GM18498 (cell line): ENCODE measurements around the gene DENND2A.
"Not testable (repeated sequence)": the region's sequence is repeated elsewhere in the genome, so short reads cannot be mapped to it uniquely, and the experiment has no call there.

Experiments
- ATAC-seq: cut with Tn5 transposase; IDR thresholded peaks from one replicate; pipeline ENCODE4 v1.9.1; 2021; ENCODE audit warnings: mild to moderate bottlenecking, moderate library complexity; ENCODE audit not compliant: unreplicated experiment

The DENND2A gene

GRCh38 chr7:140518370-140519006, 122.1 kb downstream of the DENND2A start:
- ATAC-seq, result no peak

DNA sequence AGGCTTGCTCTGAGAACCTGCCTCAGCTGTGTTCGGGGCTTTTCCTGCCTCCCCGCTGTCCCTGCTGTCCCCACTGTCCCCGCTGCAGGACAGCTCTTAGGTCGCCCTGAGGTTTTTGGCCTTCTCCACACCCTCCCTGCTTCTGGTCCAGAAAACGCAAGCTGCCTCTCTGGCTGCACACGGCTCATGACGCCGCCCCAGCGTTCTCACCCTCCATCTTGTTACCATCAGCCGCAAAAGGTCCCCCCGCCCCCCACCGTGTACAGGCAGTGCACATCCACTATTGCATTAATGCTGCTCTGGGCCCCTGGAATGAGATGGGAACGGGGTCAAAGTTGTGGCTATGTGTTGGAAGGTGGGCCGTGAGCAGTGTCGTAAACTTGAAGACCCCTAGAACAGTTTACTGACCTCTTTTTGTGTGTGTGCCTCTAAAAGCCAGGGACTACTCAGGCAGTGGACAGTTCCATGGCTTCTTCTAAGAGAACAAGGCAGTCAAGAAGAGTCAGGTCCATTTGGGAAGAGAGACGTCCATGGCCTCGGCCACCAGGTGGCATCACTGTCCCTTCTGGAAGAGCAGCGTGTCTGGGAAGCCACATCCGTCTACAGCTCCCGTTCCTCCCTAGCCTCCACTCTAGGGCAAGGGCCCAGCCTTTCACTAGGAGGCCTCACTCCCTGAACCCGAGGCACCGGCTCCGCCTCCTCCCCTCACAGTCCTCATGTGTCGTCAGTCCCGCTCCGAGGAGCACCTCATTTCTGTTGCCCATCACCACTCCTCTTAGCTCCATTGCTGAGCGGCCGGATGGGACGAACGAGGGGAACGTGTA, 122.9 kb downstream of the DENND2A start:
- ATAC-seq, result peak; percentile 53

- no peak for ATAC-seq
Observed at GRCh38 chr7:140512317-140513000, 128.2 kb downstream of the DENND2A start.

GRCh38 chr7:140509789-140510188, 130.8 kb downstream of the DENND2A start:
- ATAC-seq, result no peak

DNA sequence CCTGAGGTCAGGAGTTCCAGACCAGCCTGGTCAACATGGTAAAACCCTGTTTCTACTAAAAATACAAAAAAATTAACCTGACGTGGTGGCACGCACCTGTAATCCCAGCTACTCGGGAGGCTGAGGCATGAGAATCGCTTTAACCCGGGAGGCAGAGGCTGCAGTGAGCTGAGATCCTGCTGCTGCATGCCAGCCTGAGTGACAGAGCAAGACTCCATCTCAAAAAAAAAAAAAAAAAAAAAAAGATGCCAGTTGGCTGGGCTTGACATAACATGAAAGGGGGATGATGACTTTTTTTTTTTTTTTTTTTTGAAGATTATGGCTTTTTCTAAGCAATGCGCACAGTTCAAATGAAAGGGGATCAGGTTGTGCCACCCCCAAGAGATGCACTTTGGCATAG, 133.1 kb downstream of the DENND2A start:
- not testable (repeated sequence) for ATAC-seq

DNA sequence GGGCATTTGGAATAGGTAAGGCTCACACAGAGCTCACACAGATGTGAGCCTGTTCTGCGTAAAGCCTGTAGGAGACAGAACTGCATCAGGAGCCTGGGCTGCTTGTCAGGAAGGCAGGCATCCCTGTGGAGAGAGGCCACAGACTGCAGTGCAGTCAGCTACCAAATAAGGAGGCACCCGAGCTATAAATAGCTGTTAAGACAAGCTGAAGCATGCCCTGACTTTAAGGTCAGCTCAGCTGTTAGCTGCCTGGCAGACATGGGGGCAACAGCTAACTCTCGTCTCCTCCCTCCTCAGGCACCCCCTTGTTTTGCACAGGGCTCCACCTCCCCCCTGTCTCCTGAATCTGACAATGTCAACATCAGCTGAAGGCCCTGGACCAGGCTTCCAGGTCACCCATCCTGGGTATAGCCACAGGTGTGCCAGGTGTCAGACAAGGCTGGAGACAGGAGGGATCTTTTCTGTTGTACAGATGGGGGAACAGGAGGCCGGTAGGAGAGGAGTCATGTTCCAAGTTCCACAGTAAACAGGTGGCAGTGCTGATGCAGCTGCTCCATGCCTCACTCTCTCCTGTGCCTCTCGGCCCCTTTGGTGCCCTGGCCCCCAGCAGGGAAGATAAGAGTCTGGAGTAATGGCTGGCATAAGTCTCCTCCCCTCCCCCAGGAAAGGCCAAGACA, 133.7 kb downstream of the DENND2A start:
- ATAC-seq, result peak; percentile 90

DNA sequence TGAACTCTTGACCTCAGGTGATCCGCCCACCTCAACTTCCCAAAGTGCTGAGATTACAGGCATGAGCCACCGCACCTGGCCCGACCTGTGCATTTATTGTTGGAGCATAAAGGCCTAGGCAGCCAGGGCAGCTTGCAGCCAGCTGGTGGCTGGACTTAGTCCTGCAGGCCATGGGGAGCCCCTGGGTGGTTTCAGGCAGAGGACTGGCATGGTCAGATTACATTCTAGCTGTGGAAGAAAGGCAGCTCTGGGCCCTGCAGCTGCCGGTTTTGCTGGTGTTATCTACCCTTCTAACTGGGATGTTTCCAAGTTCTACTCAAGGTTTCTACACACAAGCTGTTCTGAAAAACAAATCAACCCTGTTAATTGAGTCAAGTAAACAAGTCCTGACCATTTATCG, 138.6 kb downstream of the DENND2A start:
- no peak for ATAC-seq

DNA sequence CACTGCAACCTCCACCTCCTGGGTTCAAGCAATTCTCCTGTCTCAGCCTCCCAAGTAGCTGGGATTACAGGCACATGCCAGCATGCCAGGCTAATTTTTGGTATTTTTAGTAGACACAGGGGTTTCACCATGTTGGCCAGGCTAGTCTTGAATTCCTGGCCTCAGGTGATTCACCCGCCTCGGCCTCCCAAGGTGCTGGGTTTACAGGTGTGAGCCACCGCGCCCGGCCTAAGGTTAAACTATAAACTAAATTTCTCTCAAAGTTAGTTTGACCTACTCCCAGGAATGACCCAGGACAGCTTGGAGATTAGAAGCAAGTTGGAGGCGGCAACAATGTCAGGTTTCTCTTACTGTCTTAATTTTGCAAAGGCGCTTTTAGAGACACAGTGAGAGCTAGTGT, 142.8 kb downstream of the DENND2A start:
- ATAC-seq, result not testable (repeated sequence)

DNA sequence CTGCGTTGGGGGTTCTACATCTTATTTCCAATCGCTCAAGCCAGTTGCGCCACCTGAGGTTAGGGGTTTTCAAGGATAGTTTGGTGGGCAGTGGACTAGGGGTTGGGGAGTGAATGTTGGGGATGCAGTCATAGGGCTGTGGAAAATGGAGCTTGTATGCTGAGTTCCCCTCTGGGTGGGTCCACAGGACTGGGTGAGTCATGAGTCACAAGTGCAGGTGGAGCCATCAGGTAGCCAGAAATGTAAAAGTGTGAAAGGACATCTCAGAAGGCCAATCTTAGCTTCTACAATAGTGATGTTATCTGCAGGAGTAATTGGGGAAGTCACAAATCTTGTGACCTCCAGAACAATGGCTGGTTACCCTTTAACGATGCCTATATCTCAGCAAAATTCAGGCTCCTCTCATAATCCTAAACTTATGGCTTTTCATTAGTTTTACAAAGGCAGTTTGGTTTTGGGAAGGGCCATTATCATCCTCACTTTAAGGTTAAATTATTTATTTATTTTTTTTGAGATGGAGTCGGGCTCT, 143.3 kb downstream of the DENND2A start:
- ATAC-seq, result no peak

DNA sequence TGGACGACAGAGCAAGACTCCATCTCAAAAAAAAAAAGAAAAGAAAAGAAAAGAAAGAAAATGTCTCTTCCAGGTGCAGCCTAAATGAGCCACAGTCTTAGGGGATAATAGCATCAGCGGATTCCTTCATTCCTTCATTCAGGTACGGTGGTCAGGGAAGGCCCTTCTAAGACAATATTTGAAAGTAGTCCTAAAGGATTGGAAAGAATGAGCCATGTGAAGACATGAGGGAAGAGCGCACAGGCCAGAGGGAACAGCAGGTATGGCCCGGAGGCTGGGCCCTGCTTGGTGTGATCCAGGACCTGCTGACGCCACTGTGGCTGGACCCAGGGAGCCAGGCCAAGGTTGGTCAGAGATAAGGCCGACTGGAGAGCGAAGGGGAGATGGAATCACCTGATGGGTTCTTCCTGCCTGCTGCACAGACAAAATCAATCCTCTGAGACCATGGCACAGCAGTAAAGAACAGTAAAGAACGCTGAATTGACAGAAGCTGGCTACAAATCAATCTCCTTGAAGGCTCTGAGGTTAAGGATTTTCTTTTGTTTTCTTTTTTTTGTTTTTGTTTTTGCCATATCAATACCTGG, 145.0 kb downstream of the DENND2A start:
- no peak for ATAC-seq

GRCh38 chr7:140494867-140495266, 145.7 kb downstream of the DENND2A start:
- no peak for ATAC-seq

DNA sequence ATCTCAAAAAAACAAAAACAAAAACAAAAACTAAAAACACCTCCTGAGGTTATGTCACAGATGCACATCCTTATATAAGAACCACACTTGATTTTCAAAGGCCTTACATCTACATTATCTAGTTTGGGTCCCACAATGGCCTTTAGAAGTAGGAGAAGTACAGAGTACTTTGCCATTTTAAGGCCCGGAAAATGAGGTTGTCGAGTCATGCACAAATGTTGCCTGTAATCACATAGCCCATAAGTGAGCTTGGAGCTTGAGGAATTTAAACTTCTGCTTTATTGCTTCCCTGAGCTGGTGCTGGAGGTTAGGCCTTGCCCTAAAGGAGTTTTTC, 151.6 kb downstream of the DENND2A start:
- no peak for ATAC-seq

- no peak for ATAC-seq
Observed at GRCh38 chr7:140485500-140486265, 154.9 kb downstream of the DENND2A start.

GRCh38 chr7:140484951-140485499, 155.6 kb downstream of the DENND2A start:
- ATAC-seq, result no peak

- no peak for ATAC-seq
Observed at GRCh38 chr7:140484479-140484878, 156.1 kb downstream of the DENND2A start.

DNA sequence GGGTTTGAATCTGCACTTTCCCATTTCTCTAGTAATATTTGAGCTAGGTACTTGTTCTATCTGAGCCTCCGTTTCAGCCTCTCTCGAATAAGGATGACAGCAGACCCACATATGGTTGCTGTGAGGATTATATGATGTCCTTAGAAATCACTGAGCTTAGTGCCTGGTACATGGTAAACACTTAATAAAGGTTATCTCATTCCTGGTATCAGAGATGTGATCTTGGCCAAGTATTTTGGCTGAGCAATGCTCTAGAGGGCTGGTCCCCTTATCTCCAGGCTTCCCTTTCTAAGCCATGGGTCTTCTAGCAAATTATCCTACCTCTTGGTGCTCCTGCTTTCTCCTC, 160.9 kb downstream of the DENND2A start:
- ATAC-seq, result peak; percentile 7

DNA sequence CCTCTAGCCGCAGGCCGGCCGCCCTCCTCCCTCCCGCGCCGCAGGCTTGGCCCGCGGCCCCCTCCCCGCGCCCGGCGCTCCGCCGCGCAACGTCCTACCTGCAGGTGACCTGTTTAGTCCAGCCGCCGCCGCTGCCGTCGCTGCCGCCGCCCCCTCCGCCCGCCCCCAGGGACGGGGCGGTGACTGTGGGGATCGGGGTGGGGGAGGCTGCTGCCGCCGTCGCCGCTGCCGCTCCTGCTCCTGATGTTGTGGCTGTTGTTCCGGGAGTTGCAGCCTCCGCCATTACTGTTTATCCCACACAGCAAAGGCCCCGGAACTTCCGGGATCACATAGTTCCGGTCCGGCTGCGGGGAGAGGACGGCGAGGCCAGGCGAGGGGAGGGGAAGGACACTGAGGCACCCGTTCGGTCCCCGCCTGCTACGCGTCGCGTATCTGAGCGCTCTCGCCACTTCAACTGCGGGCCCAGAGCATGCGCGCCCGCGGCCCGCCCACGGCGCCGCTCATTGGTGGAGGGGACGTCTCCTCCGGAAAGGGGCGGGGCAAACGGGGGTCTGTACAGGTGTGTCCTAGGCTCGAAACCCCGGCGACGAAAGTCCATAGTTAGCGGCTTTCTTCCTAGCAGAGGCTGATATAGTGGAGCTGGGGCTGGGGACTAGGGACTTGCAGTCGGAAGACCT, 161.4 kb downstream of the DENND2A start, which contains the start of gene MKRN1:
Gene MKRN1 (minus strand): TSS at position 444 of the 677 bp plus-strand sequence. CDS start 161 bp downstream, at position 283.
- ATAC-seq, result peak; percentile 95

DNA sequence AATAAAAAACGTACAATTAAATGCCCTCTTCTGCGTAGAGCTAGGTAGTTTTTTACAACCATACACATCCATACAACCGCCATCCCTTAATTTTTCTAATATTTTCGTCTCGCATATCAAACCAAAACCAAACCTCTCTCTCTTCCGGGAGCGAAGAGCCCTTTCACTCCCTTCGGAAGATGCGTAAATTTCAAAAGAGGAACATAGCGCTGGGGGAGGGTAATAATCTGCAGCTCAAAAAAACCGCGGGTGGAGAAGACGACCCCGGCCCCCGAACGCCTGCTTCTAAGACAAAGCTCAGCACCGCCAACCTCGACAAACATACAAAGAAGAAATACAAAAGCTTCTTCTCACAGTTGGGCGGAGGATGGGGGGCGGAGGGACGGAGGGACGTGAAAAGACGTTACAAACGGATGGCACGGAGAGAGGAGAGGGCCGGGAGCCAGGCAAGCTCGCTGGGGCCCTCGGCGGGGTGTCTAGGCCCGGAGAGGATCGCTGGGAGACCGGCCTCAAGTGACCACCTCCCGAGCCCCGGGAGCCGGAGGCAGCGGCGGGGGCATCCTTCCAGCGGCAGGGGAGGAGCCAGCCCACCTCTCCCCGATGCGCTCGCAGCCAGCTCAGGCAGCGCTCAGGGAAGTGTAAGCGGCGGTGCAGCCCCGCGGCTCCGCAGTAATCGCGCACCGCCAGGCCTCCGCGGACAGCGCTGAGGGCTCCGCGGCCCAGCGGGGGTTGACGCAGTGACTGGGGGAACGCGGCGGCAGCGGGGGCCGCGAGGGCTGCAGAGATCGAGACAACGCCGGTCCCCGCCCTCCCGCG, 162.2 kb downstream of the DENND2A start:
- peak; percentile 28 for ATAC-seq
